ENCODE measurements around the gene TMEM203.

TMEM203 gene

GRCh38 chr9:137235424-137236237, 30.2 kb upstream of the TMEM203 start:
- peaks cover 19% of the 10 kb centered on the region for H3K4me1 Mint-ChIP-seq
- H3K4me3 Mint-ChIP-seq = no peak overlapping the region
- no peak for DNase-seq
- no peaks in the 10 kb centered on the region for H3K36me3 Mint-ChIP-seq (ENCODE audit: low read depth)
- no peak for ATAC-seq
- no peaks in the 10 kb centered on the region for H3K27me3 Mint-ChIP-seq
- no peak overlapping the region for H3K27ac Mint-ChIP-seq
- H3K9me3 Mint-ChIP-seq = no peaks in the 10 kb centered on the region

- no peaks in the 10 kb centered on the region for H3K36me3 Mint-ChIP-seq (ENCODE audit: low read depth)
- ATAC-seq = no peak
- no peaks in the 10 kb centered on the region for H3K27me3 Mint-ChIP-seq
- no peak overlapping the region for H3K4me3 Mint-ChIP-seq
- no peak for DNase-seq
- peaks cover 19% of the 10 kb centered on the region for H3K4me1 Mint-ChIP-seq
- H3K27ac Mint-ChIP-seq = no peak overlapping the region
- no peaks in the 10 kb centered on the region for H3K9me3 Mint-ChIP-seq
Observed at GRCh38 chr9:137234758-137235423, 29.4 kb upstream of the TMEM203 start.

GRCh38 chr9:137234055-137234697, 28.7 kb upstream of the TMEM203 start:
- no peaks in the 10 kb centered on the region for H3K27me3 Mint-ChIP-seq
- H3K36me3 Mint-ChIP-seq (ENCODE audit: low read depth) = no peaks in the 10 kb centered on the region
- ATAC-seq = no peak
- H3K4me3 Mint-ChIP-seq = no peak overlapping the region
- DNase-seq = no peak
- H3K9me3 Mint-ChIP-seq = no peaks in the 10 kb centered on the region
- peaks cover 14% of the 10 kb centered on the region for H3K4me1 Mint-ChIP-seq
- H3K27ac Mint-ChIP-seq = no peak overlapping the region

GRCh38 chr9:137233143-137233980, 27.9 kb upstream of the TMEM203 start:
- H3K27me3 Mint-ChIP-seq = no peaks in the 10 kb centered on the region
- H3K4me1 Mint-ChIP-seq = peaks cover 9% of the 10 kb centered on the region
- no peaks in the 10 kb centered on the region for H3K9me3 Mint-ChIP-seq
- H3K27ac Mint-ChIP-seq = no peak overlapping the region
- no peaks in the 10 kb centered on the region for H3K36me3 Mint-ChIP-seq (ENCODE audit: low read depth)
- H3K4me3 Mint-ChIP-seq = no peak overlapping the region
- ATAC-seq = no peak
- no peak for DNase-seq

GRCh38 chr9:137232510-137232909, 27.1 kb upstream of the TMEM203 start:
- H3K27ac Mint-ChIP-seq = no peak overlapping the region
- ATAC-seq = no peak
- no peak for DNase-seq
- peaks cover 2% of the 10 kb centered on the region for H3K27me3 Mint-ChIP-seq
- H3K4me1 Mint-ChIP-seq = peaks cover 8% of the 10 kb centered on the region
- H3K9me3 Mint-ChIP-seq = no peaks in the 10 kb centered on the region
- no peaks in the 10 kb centered on the region for H3K36me3 Mint-ChIP-seq (ENCODE audit: low read depth)
- H3K4me3 Mint-ChIP-seq = no peak overlapping the region

GRCh38 chr9:137232101-137232500, 26.7 kb upstream of the TMEM203 start:
- Mint-ChIP-seq H3K27me3 (peaks cover 2% of the 10 kb centered on the region), H3K27ac (no peak overlapping the region), H3K4me3 (no peak overlapping the region), H3K36me3 (ENCODE audit: low read depth) (no peaks in the 10 kb centered on the region), H3K9me3 (no peaks in the 10 kb centered on the region), H3K4me1 (peaks cover 10% of the 10 kb centered on the region)
- no peak for ATAC-seq
- no peak for DNase-seq

GRCh38 chr9:137231372-137232039, 26.1 kb upstream of the TMEM203 start:
- Mint-ChIP-seq H3K27me3 (peaks cover 2% of the 10 kb centered on the region), H3K4me3 (no peak overlapping the region), H3K27ac (no peak overlapping the region), H3K9me3 (no peaks in the 10 kb centered on the region), H3K36me3 (ENCODE audit: low read depth) (no peaks in the 10 kb centered on the region), H3K4me1 (peaks cover 7% of the 10 kb centered on the region)
- ATAC-seq (no peak), DNase-seq (no peak)

- no peak for ATAC-seq
- Mint-ChIP-seq H3K27me3 (peaks cover 2% of the 10 kb centered on the region), H3K36me3 (ENCODE audit: low read depth) (no peaks in the 10 kb centered on the region), H3K4me1 (peaks cover 7% of the 10 kb centered on the region), H3K4me3 (no peak within 1 kb of the TSS), H3K9me3 (no peaks in the 10 kb centered on the region), H3K27ac (no peak within 1 kb of the TSS)
- DNase-seq = no peak
Observed at GRCh38 chr9:137230705-137231371, 25.4 kb upstream of the TMEM203 start, which contains the start of gene SLC34A3. Gene SLC34A3, plus strand, starts transcription at chr9:137230901. Its CDS starts 802 bp downstream, at chr9:137231703.

- Mint-ChIP-seq H3K4me1 (peaks cover 8% of the 10 kb centered on the region), H3K9me3 (no peaks in the 10 kb centered on the region), H3K27ac (no peak overlapping the region), H3K4me3 (no peak overlapping the region), H3K27me3 (peaks cover 2% of the 10 kb centered on the region), H3K36me3 (ENCODE audit: low read depth) (no peaks in the 10 kb centered on the region)
- ATAC-seq (no peak), DNase-seq (no peak)
Observed at GRCh38 chr9:137229903-137230704, 24.7 kb upstream of the TMEM203 start.

GRCh38 chr9:137228968-137229896, 23.8 kb upstream of the TMEM203 start:
- no peak for ATAC-seq
- H3K9me3 Mint-ChIP-seq = no peaks in the 10 kb centered on the region
- H3K4me1 Mint-ChIP-seq = peaks cover 8% of the 10 kb centered on the region
- H3K4me3 Mint-ChIP-seq = no peak overlapping the region
- no peak for DNase-seq
- H3K27ac Mint-ChIP-seq = no peak overlapping the region
- H3K27me3 Mint-ChIP-seq = peaks cover 2% of the 10 kb centered on the region
- H3K36me3 Mint-ChIP-seq (ENCODE audit: low read depth) = no peaks in the 10 kb centered on the region

- Mint-ChIP-seq H3K27ac (no peak overlapping the region), H3K9me3 (no peaks in the 10 kb centered on the region), H3K4me1 (peaks cover 11% of the 10 kb centered on the region), H3K4me3 (no peak overlapping the region), H3K27me3 (peaks cover 2% of the 10 kb centered on the region), H3K36me3 (ENCODE audit: low read depth) (no peaks in the 10 kb centered on the region)
- ATAC-seq = no peak
- no peak for DNase-seq
Observed at GRCh38 chr9:137228506-137228967, 23.1 kb upstream of the TMEM203 start.
